Activated naive CD4-positive, alpha-beta T cell (primary cell): ENCODE results near the gene CIDEC.

Source experiments
- DNase-seq, 4 experiments: peaks; one replicate each; lab custom pipeline; 2025; lab: John Stamatoyannopoulos, UW

Gene CIDEC

DNA sequence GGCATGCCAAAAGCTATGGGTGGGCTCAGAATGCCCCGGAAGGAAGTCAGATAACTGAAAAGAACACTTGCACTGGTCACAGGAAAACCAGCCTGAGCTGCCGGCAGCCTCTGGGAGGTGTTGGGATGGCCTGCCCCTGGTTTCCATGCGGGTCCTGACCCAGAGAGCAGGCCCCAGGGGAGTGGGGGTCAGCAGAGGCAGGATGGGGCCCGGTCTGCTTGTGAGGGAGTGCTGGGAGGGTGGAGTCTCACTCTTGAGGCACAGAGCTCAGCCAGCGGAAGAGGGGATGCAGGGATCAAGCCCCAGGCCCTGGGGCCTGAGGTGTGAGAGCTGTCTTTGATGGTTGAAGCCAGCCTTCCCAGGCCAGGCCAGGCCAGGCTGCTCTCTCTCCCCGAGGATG, 33.8 kb downstream of the CIDEC start:
- DNase-seq, result no peak

DNA sequence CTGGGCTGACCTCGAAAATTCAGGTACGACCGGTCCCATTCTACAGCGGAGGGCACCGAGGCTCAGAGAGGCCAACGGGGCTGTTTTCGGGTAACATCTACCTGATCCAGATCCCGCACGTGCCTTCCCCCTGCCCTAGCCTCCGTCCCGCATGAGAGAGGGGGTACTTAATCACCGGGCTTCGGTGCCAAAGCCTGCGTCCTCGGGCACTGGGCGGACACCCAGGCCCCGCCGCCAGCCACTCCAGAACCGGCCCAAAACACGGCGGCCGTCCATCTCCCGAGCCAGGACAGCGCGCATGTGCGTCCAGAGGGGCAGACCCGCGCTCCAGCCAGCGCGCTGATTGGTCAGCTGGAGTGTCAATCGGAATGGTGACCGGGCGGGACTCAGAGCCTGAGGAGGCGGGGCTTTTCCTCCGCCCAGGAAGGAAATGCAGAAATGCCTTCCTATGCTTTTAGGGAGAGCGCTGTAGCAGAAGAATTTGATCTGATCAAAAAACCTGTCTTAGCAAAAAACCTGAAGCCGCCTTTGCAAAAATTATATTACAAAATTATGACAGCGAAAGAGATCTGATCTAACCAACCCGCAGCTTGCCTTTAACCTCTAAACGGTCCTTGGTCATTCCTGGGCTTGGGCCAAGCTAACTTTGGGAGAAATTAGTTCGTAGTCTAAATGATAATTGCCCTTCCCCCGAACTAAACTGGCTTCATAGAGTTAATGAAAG, 36.2 kb downstream of the CIDEC start, which contains the start of gene RPUSD3:
RPUSD3 (minus strand) TSS at position 294 of the 724 bp plus-strand sequence; CDS start at position 276, 18 bp downstream.
- peak; percentile 91 to 98 (median 95) for DNase-seq

DNA sequence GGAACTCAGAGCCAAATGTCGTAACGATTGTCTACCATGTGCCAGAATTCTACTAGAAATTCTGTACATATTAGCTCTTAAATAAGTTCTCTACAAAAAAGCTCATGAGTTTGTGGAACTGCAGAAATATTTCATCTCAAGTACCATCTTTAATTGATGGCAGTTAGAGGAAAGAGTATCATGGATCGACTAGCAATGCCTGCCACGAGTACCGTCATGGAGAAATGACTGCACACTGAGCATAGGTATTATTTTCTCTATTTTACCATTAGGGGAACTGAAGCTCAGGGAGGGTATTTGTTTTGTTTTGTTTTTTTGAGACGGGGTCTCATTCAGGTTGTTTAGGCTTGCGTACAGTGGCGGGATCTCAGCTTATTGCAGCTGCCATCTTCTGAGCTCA, 39.0 kb downstream of the CIDEC start:
- no peak for DNase-seq

DNA sequence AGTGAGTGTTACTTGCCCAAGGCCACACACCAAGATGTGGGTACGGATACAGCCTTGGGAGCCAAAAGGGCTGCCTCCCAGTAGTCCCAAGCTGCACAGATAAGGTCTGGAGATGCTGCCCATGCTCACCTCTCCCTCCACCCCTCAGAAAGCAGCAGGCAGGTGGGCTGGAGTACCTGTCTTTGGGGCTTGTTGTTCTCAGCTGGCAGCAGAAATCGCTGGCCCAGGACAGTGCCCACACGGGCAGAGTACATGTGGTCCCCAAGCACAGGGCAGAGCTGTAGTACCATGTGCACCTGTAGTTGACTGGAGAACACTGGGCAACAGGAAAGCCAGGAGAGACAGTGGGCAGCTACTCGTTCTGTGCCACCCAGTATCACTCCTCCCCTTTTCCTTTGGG, 41.2 kb downstream of the CIDEC start:
- no peak for DNase-seq

DNA sequence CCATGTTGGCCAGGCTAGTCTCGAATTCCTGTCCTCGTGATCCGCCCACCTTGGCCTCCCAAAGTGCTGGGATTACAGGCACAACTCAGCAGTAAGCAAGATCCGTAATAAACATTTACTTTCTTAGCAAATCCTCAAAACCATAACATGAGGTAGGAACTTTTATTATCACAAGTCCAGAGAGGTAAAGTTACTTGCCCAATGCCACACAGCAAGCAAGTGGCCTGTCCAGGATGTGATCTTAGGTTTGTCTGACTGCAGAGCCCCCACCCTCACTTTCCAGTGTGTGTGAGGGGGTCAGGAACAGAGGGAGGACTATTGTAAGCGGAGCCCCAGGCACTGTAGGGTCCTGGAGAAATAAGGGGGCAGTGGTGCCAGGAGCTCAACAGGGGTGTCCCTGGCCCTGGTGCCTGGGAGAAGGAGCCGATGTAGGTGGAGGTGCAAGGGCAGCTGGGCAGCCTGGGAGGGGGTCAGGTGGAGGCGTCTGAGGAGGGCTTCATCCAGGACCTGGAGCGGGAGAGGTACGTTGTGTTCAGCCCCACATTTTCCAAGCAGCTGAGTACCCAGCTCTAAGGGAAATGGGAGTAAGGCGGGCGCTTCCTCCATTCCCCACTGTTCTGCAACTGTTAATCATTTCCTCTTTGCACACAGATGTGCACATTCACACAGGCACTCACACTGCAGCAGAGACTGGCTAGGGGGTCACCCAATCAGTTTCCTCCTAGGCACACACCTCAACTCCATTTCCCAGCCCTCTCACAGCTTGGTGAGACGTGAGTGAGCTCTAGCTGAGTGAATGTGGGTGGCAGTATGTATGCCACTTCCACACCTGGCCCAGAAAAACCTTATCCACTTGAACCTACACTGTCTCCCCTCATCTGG, 42.1 kb downstream of the CIDEC start:
- no peak for DNase-seq

DNA sequence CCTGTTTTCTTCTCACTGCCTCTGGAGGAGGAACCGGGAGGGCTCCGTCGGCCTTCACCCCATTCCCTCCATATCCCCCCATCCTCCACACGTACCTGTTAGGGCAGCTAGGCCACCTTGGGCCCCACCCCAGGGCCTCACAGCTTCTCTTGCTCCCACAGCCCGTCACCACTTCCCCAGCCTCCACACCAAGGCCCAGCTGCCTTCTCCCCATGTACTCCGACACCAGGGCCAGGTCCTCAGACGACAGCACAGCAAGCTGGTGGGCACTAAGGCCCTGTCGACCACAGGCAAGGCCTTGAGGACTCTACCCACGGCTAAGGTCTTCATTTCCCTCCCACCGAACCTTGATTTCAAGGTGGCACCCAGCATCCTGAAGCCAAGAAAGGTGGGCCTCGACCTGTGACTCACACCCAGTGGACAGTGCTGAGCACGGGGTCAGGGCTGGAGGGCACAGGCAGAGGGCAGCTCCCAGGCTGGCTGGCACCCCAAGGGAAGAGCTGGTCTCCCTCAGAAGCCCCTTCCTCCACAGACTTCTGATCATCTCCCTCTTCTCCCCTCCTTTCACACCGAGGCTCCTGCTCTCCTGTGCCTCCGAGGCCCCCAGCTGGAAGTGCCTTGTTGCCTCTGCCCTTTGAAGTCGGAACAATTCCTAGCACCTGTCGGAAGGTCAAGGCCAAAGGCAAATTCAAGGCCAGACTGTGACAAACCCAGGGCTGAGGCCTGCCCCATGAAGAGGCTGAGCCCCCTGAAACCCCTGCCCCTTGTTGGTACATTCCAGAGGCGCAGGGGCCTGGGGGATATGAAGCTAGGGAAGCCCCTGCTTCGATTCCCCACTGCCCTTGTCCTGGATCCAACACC, 45.3 kb downstream of the CIDEC start:
- no peak for DNase-seq

DNA sequence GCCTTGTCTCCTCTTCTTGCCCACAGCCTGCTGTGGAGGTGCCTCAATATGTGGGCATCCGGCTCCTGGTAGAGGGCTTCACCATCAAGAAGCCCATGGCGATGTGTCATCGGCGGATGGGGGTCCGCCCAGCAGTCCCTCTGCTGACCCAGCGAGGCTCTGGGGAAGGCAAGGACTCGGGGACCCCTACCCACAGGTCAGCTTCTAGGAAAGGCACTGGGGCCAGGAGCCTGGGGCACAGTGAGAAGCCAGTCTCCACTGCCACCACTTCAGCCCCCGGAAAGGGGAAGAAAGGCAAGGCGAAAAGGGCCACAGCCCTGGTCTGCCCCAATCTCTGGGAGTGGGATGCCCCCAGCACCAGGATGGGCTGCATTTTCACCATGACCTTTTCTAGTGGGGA, 47.0 kb downstream of the CIDEC start:
- no peak for DNase-seq

DNA sequence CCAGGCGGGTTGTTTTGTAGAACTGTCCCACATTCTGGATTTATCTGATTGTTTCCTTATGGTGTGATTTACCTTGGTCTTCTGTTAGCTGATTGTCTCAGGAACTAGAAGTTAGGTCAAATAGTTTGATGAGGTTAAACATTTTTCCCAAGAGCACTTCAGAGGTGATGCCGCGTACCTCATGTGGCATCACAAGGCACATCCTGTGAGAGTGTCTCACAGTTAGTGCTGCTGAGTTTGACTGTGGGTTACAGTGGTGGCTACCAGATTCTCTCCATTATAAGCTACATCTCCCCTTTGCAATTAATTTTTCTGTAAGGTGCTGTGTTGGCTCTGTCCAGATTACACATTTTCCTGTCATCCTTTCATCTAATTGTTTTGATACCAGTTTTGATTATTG, 48.8 kb downstream of the CIDEC start:
- DNase-seq, result no peak

DNA sequence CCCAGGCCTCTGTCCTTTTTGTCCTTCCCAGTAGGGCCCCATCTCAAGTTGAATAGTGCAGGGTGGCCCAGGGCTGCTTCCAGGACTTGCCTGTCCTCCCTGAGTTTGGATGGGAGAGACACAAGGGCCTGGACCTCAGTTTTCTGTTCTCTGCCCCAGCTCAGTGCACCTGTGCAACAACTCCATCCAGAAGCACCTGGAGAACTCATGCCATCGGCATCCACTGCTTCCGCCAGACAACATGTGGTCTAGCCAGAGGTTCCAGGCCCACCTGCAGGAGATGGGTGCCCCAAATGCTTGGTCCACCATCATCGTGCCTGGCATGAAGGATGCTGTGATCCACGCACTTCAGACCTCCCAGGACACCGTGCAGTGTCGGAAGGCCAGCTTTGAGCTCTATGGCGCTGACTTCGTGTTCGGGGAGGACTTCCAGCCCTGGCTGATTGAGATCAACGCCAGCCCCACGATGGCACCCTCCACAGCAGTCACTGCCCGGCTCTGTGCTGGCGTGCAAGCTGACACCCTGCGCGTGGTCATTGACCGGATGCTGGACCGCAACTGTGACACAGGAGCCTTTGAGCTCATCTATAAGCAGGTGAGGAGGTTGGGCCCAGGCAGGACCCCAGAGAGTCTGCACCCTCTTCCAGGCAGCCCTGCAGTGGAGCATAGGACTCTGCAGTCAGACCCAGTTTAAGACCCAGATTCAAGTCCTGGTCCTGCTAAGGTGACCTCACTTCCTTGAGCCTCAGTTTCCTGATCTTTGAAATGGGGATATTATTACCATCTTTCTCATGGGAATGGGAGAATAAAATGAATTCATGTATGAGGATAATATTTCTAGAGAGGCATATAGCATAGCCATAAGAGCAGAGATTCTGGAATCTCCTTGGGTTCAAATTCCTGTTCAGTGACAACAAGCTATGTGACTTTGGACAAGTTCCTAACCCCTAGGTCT, 51.0 kb downstream of the CIDEC start:
- DNase-seq, result no peak

DNA sequence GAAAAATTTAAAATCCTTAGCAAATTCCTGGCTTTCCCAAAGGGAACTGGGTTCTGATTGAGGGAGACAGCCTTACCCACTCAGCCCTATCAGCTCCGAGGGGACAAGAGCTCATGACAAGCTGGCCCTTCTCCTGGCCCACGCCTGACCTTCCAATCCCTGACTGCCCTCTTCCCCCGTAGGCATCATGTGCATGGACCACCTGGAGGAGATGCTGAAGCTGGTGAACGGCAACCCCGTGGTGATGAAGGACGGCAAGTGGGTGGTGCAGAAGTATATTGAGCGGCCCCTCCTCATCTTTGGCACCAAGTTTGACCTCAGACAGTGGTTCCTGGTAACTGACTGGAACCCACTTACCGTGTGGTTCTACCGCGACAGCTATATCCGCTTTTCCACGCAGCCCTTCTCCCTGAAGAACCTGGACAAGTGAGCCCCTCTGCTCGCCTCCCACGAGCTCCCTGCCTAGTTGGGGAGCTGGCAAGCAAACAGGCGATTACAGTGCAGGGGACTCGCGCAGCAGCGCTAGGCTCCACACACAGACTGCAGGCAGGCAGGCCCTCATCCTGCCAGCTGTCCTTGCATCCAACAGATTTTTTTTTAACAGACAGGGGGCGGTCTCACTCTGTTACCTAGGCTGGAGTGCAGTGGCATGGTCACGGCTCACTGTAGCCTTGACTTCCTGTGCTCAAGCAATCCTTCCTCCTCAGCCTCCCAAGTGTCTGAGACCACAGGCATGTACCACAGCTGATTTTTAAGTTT, 53.1 kb downstream of the CIDEC start:
- no peak for DNase-seq

DNA sequence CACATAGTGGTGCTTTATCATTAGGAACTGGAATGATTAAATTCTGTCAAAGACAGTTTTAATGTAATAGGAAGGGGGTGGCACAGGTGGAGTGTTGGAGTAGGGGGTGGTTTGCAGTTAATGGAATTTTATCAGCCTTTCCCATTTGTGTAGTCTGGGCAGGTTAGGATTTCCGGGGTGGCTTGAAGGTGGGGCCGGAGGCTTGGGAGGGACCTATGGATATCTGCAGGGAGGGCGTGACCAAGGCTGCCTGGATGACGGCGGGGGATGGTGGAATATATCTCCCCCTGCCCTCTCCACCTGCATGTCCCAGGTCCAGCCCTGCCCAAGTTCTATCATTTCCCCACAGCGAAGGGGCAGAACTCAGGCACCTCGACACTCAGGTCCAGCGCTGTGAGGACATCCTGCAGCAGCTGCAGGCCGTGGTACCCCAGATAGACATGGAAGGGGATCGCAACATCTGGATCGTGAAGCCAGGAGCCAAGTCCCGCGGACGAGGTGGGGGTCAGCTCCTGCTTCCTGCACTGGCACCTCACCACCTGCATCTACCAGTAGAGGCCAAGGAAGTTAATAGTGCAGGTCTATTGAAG, 54.5 kb downstream of the CIDEC start:
- no peak for DNase-seq

DNA sequence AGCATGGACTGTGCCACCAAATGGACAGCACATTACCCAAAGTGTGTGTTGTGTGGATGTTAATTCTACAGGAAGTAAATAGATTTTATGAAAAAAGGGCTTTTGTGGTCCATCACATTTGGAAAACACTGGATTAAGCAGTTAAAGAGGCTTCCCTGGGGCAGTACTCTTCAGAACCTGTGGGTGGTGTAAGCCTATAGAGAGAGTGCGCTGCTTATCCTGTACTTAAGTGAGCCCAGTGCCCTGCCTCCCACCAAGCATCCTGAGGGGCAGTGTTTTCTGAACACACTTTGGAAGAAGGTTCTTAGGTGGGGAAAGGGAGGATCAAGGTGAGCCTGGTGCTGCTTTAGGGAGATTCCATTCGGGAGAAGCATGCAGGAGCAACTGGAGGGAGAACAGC, 59.1 kb downstream of the CIDEC start:
- no peak for DNase-seq

DNA sequence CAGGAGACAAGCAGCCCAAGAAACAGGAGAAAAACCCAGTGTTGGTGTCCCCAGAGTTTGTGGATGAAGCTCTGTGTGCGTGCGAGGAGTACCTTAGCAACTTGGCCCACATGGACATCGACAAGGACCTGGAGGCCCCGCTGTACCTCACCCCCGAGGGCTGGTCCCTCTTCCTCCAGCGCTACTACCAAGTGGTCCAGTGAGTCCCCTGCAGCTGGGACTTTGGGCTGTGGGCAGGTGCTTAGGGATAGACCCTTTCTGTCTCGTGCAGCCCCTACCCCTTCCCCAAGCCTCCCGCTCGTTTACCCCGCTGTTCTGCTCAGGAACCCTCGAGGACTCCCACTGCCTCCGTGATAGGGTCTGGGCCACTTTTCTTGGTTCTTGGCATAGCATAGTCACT, 59.5 kb downstream of the CIDEC start:
- DNase-seq, result no peak

DNA sequence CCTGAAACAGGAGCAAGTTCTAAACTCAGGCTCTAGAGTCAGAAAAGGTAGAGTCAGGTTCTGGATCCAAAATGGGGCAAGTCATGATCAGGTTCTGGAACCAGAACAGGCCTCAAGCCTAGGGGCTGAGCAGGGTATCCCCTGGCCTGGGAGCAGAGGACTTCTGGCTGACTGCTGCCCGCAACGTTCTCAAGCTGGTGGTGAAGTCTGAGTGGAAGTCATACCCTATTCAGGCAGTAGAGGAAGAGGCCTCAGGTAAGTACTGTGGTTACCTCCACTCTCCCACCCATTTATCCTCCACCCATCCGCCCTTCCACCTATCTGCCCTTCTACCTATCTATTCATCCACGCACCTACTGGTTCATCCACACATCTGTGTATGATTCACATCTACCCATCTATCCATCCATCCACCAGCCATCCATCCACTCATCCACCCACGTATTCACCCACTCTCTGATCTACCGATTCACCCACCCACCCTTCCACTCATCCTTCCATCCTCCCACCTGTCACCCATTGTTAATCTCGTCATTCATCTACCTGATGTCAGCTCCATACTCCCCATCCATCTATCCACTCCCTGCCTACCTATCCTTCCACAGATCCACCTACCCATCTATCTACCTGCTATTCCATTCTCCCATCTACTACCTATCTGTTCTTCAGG, 61.3 kb downstream of the CIDEC start:
- DNase-seq, result no peak

DNA sequence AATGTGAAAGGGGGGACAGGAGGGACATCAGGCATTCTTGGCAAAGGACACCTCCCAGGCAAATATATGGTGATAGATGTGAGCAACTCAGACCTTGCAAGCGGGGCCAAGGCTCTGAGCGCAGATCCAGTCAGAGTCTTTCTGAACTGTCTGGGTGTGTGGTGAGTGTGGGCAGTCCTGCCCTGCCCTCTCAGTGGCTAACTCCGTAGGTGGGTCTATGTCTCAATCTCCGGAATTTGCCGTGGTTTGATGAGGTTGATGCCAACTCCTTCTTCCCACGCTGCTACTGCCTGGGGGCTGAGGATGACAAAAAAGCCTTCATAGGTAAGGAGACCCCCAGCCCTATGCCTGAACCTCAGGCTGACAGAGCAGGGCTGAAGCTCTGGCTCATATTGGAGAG, 62.6 kb downstream of the CIDEC start:
- DNase-seq, result no peak
